Activated naive CD8-positive, alpha-beta T cell treated with anti-CD3 and anti-CD28 coated beads for 36 hours (primary cell): ENCODE results near the gene INPP5E. TPM values are rescaled to one million over a fixed set of nuclear protein-coding genes. Genes with fewer than 3 reads are reported as not detected.

Experiments used
- DNase-seq: peaks from one replicate; pipeline ENCODE4 v3.0.0; 2021
- H3K27ac Mint-ChIP-seq: one replicate; pipeline ENCODE4 v1.8.0; 2022; ENCODE audit warnings: mild to moderate bottlenecking, moderate library complexity, mixed read lengths
- H3K27me3 Mint-ChIP-seq: one replicate; pipeline ENCODE4 v1.8.0; 2022; ENCODE audit warnings: mild to moderate bottlenecking, mixed read lengths
- H3K36me3 Mint-ChIP-seq: one replicate; pipeline ENCODE4 v1.8.0; 2021; ENCODE audit warnings: mild to moderate bottlenecking, mixed read lengths
- H3K4me1 Mint-ChIP-seq: one replicate; pipeline ENCODE4 v1.8.0; 2021; ENCODE audit warnings: mixed read lengths
- H3K4me3 Mint-ChIP-seq: one replicate; pipeline ENCODE4 v1.8.0; 2022; ENCODE audit warnings: mild to moderate bottlenecking, moderate library complexity, mixed read lengths
- H3K9me3 Mint-ChIP-seq: one replicate; pipeline ENCODE4 v1.8.0; 2022; ENCODE audit warnings: mixed read lengths
- total RNA-seq, 2 experiments: library from RNA; stranded (reverse); gene quantifications; one replicate each; pipeline ENCODE4 v1.2.3, GENCODE V29; 2021

The INPP5E gene
- total RNA-seq, 2 experiments from 2014 or later, result 10.9 to 12.1 TPM

- no peak overlapping the region for H3K27ac Mint-ChIP-seq
- peaks cover 29% of the 10 kb centered on the region for H3K36me3 Mint-ChIP-seq
- no peak for DNase-seq
Observed at GRCh38 chr9:136463578-136463977, 23.9 kb upstream of the INPP5E start.

GRCh38 chr9:136462664-136463063 is 23.0 kb upstream of the INPP5E start:
- Mint-ChIP-seq H3K4me3 (no peak overlapping the region), H3K27me3 (no peaks in the 10 kb centered on the region), H3K36me3 (peaks cover 29% of the 10 kb centered on the region), H3K27ac (no peak overlapping the region), H3K9me3 (no peaks in the 10 kb centered on the region), H3K4me1 (no peaks in the 10 kb centered on the region)
- DNase-seq, result no peak

More at GRCh38 chr9:136463578-136463977, 23.9 kb upstream of the INPP5E start:
- Mint-ChIP-seq H3K4me3 (no peak overlapping the region), H3K9me3 (no peaks in the 10 kb centered on the region), H3K27me3 (no peaks in the 10 kb centered on the region), H3K4me1 (no peaks in the 10 kb centered on the region)

- peaks cover 29% of the 10 kb centered on the region for H3K36me3 Mint-ChIP-seq
- no peaks in the 10 kb centered on the region for H3K9me3 Mint-ChIP-seq
Observed at GRCh38 chr9:136460772-136461325, 21.2 kb upstream of the INPP5E start.

GRCh38 chr9:136459425-136459824 is 19.8 kb upstream of the INPP5E start:
- Mint-ChIP-seq H3K4me1 (no peaks in the 10 kb centered on the region), H3K4me3 (no peak overlapping the region), H3K36me3 (peaks cover 25% of the 10 kb centered on the region), H3K27ac (no peak overlapping the region), H3K9me3 (no peaks in the 10 kb centered on the region), H3K27me3 (no peaks in the 10 kb centered on the region)
- DNase-seq, result no peak

More at GRCh38 chr9:136460772-136461325, 21.2 kb upstream of the INPP5E start:
- Mint-ChIP-seq H3K4me1 (no peaks in the 10 kb centered on the region), H3K27me3 (no peaks in the 10 kb centered on the region), H3K4me3 (no peak overlapping the region), H3K27ac (no peak overlapping the region)
- no peak for DNase-seq

GRCh38 chr9:136457326-136457725 is 17.7 kb upstream of the INPP5E start:
- Mint-ChIP-seq H3K36me3 (peaks cover 25% of the 10 kb centered on the region), H3K9me3 (no peaks in the 10 kb centered on the region), H3K27me3 (no peaks in the 10 kb centered on the region), H3K4me3 (no peak overlapping the region), H3K27ac (no peak overlapping the region), H3K4me1 (no peaks in the 10 kb centered on the region)
- DNase-seq, result no peak

- Mint-ChIP-seq H3K4me1 (no peaks in the 10 kb centered on the region), H3K9me3 (no peaks in the 10 kb centered on the region), H3K27ac (no peak overlapping the region), H3K4me3 (no peak overlapping the region), H3K36me3 (peaks cover 23% of the 10 kb centered on the region), H3K27me3 (no peaks in the 10 kb centered on the region)
- no peak for DNase-seq
Observed at GRCh38 chr9:136456258-136456657, 16.6 kb upstream of the INPP5E start.

- Mint-ChIP-seq H3K27me3 (no peaks in the 10 kb centered on the region), H3K36me3 (peaks cover 24% of the 10 kb centered on the region), H3K4me1 (no peaks in the 10 kb centered on the region), H3K27ac (no peak overlapping the region), H3K9me3 (no peaks in the 10 kb centered on the region), H3K4me3 (no peak overlapping the region)
- no peak for DNase-seq
Observed at GRCh38 chr9:136455043-136456002, 15.7 kb upstream of the INPP5E start.

- Mint-ChIP-seq H3K4me1 (no peaks in the 10 kb centered on the region), H3K36me3 (peaks cover 20% of the 10 kb centered on the region), H3K27ac (no peak overlapping the region), H3K27me3 (no peaks in the 10 kb centered on the region), H3K4me3 (no peak overlapping the region), H3K9me3 (no peaks in the 10 kb centered on the region)
- no peak for DNase-seq
Observed at GRCh38 chr9:136454026-136454796, 14.6 kb upstream of the INPP5E start.

- Mint-ChIP-seq H3K27ac (no peak overlapping the region), H3K4me1 (no peaks in the 10 kb centered on the region), H3K36me3 (peaks cover 18% of the 10 kb centered on the region), H3K27me3 (no peaks in the 10 kb centered on the region), H3K4me3 (no peak overlapping the region), H3K9me3 (no peaks in the 10 kb centered on the region)
- no peak for DNase-seq
Observed at GRCh38 chr9:136453326-136453725, 13.7 kb upstream of the INPP5E start.

- Mint-ChIP-seq H3K4me3 (no peak overlapping the region), H3K27me3 (no peaks in the 10 kb centered on the region), H3K27ac (no peak overlapping the region), H3K4me1 (no peaks in the 10 kb centered on the region), H3K36me3 (peaks cover 24% of the 10 kb centered on the region), H3K9me3 (no peaks in the 10 kb centered on the region)
- no peak for DNase-seq
Observed at GRCh38 chr9:136451221-136451877, 11.7 kb upstream of the INPP5E start.

GRCh38 chr9:136448655-136449054 is 9.0 kb upstream of the INPP5E start:
- Mint-ChIP-seq H3K27ac (no peak overlapping the region), H3K9me3 (no peaks in the 10 kb centered on the region), H3K27me3 (no peaks in the 10 kb centered on the region), H3K4me3 (no peak overlapping the region), H3K36me3 (peaks cover 23% of the 10 kb centered on the region), H3K4me1 (no peaks in the 10 kb centered on the region)
- no peak for DNase-seq

- Mint-ChIP-seq H3K27ac (no peak overlapping the region), H3K4me3 (no peak overlapping the region), H3K27me3 (no peaks in the 10 kb centered on the region), H3K36me3 (peaks cover 17% of the 10 kb centered on the region), H3K9me3 (no peaks in the 10 kb centered on the region), H3K4me1 (no peaks in the 10 kb centered on the region)
- no peak for DNase-seq
Observed at GRCh38 chr9:136447173-136447778, 7.6 kb upstream of the INPP5E start.

GRCh38 chr9:136445799-136446198 is 6.2 kb upstream of the INPP5E start:
- Mint-ChIP-seq H3K4me3 (no peak overlapping the region), H3K9me3 (no peaks in the 10 kb centered on the region), H3K4me1 (peaks cover 1% of the 10 kb centered on the region), H3K27ac (no peak overlapping the region), H3K27me3 (no peaks in the 10 kb centered on the region), H3K36me3 (peaks cover 16% of the 10 kb centered on the region)
- no peak for DNase-seq

GRCh38 chr9:136444102-136444501 is 4.5 kb upstream of the INPP5E start:
- Mint-ChIP-seq H3K9me3 (no peaks in the 10 kb centered on the region), H3K27me3 (no peaks in the 10 kb centered on the region), H3K4me1 (peaks cover 1% of the 10 kb centered on the region), H3K27ac (no peak overlapping the region), H3K36me3 (peaks cover 11% of the 10 kb centered on the region), H3K4me3 (no peak overlapping the region)
- DNase-seq, result no peak
